Measurements from ENCODE around the gene ACSS1. TPM values are rescaled to one million over a fixed set of nuclear protein-coding genes. Genes with fewer than 3 reads are reported as not detected.

The ACSS1 gene
- total RNA-seq, 1 experiment from 2014 or later = not detected

DNA sequence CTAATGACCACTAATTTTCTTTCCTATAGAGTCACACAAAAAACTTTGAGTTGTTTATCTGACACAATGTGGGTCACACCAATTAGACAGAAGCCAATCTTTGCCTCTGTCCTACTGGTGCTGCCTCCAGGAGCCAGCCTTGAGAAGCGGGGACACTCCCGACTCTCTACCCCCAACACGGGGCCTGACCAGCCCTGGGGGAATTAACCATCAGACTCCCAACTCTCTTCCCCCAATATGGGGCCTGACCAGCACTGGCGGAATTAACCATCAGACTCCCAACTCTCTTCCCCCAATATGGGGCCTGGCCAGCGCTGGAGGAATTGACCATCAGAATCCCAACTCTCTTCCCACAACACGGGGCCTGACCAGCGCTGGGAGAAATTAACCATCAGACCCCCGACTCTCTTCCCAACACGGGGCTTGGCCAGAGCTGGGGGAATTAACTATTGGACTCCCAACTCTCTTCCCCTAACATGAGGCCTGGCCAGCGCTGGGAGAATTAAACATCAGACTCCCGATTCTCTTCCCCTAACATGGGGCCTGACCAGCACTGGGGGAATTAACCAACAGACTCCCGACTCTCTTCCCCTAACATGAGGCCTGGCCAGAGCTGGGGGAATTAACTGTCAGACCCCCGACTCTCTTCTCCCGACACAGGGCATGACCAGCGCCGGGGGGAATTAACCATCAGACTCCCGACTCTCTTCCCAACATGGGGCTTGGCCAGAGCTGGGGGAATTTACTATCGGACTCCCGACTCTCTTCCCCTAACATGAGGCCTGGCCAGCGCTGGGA lies 96.4 kb downstream of the ACSS1 start:
- no peak overlapping the region for H3K4me3 ChIP-seq (ENCODE audit: insufficient read depth, low read depth, low read length)
- DNase-seq = no peak
- H3K36me3 ChIP-seq (replicated peaks; ENCODE audit: control insufficient read depth, insufficient read depth, low read length) = peaks cover 5% of the 10 kb centered on the region
- no peaks in the 10 kb centered on the region for H3K27me3 ChIP-seq (ENCODE audit: control insufficient read depth, insufficient read depth, low read length)

DNA sequence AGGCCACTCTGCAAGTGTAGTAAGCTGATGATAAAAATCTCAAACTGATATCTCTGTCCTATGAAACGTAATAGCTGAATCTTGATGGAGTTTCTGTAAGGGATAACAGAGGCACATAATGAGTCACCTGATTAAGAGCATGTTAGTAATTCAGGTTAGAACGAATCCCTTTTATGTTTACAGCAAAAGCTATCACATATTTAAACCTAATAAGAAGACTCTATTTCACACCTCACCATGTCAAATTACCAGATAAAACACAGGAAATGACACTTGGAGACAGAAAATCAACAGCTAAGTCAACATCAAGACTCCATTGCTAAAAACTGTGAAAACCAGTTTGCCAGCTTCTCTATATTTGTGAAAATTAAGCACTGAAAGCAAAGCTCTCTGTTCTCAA lies 97.1 kb downstream of the ACSS1 start:
- DNase-seq = no peak
- Histone ChIP-seq H3K4me3 (ENCODE audit: insufficient read depth, low read depth, low read length) (no peak overlapping the region), H3K36me3 (replicated peaks; ENCODE audit: control insufficient read depth, insufficient read depth, low read length) (peaks cover 5% of the 10 kb centered on the region), H3K27me3 (ENCODE audit: control insufficient read depth, insufficient read depth, low read length) (no peaks in the 10 kb centered on the region)

DNA sequence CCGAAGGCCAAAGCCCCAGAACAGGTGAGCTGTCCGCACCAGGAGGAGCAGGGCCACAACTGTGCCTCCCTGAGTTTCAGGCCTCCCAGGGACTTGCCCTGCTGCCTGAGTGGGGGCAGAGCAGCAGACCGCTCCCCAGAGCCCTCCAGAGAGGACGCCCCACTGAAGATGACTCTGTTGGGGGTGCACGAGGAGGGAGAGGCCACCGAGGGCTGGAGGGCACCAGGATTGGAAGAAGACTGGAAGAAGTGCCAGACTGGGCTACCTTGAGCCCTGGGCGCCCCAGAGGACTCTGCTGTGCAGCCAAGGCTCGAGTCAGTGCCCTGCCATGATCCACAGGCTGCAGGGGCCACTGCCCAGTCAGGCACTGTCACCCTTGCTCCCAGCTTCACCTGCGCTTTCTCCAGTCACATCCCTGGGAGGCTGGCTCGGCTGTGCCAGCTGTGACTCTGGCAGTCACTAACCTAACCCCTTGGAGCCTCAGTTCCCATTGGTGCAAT lies 97.6 kb downstream of the ACSS1 start:
- Histone ChIP-seq H3K27me3 (ENCODE audit: control insufficient read depth, insufficient read depth, low read length) (no peaks in the 10 kb centered on the region), H3K36me3 (replicated peaks; ENCODE audit: control insufficient read depth, insufficient read depth, low read length) (peaks cover 5% of the 10 kb centered on the region), H3K4me3 (ENCODE audit: insufficient read depth, low read depth, low read length) (no peak overlapping the region)
- DNase-seq = no peak

DNA sequence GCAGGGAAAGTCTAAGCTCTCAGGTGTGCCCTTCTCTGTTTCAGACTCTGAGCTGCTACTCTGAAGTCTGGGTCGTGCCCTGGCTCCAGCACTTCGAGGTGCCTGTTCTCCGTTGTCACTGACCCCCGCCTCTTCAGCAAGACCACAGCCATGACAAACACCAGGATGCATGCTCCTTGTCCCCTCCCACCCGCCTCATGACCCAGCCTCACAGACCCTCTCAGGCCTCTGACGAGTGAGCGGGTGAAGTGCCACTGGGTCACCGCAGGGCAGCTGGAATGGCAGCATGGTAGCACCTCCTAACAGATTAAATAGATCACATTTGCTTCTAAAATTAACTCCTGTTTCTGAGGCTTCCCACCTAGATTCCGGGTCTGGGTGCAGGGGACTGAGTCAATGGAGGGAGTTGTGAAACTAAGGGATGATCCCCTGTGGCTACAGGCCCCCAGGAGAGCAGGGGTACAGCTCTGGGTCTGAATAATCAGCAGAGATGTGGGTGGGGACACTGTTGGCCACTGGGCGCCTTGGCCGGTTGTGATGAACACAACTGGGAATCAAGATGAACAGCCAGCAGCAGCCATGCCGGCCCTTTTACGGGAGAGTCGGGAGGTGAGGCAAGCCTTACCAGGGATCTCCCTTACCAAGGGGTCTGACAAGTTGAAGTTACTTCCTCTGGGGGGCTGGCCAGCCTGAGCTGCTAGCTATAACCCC lies 98.2 kb downstream of the ACSS1 start:
- Histone ChIP-seq H3K36me3 (replicated peaks; ENCODE audit: control insufficient read depth, insufficient read depth, low read length) (peaks cover 4% of the 10 kb centered on the region), H3K4me3 (ENCODE audit: insufficient read depth, low read depth, low read length) (no peak overlapping the region), H3K27me3 (ENCODE audit: control insufficient read depth, insufficient read depth, low read length) (no peaks in the 10 kb centered on the region)
- no peak for DNase-seq

DNA sequence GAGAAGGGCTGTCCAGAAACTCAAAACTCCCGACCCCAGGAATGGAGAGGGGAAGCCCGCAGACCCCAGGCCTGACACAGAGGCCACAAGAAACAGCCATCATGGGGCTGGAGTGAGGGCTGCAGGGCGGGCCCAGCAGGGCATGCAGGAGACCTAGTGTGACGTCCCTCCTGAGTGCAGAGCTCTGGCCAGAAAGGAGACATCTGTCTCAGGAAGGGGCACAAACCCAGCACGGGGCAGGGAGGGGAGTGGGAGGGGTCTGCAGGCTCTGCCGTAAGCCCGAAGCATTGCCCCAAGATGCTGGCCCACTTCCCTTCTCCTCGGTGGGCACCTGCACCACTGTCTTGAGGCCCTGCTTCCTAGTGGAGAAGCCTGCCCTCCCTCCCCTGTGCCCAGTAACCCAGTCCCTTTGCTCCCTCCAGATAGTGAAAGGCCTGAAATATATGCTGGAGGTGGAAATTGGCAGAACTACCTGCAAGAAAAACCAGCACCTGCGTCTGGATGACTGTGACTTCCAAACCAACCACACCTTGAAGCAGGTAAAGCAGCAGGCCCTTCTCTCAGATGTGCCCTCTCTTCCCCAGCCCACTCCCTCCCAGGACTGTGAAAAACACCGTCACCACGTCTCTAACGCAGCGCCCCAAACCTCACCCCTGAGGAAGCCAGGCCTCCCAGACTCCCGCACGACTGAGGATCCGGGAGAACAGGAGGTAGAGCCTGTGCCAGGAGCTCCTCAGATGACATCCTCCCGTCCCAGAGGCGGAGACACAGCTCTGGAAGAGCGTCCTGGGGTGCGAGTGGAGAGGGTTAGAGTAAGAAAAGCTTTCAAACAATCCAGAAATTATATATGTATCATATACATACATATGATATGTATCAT lies 99.2 kb downstream of the ACSS1 start:
- DNase-seq = no peak
- H3K36me3 ChIP-seq (replicated peaks; ENCODE audit: control insufficient read depth, insufficient read depth, low read length) = peaks cover 2% of the 10 kb centered on the region
- no peak overlapping the region for H3K4me3 ChIP-seq (ENCODE audit: insufficient read depth, low read depth, low read length)
- no peaks in the 10 kb centered on the region for H3K27me3 ChIP-seq (ENCODE audit: control insufficient read depth, insufficient read depth, low read length)

DNA sequence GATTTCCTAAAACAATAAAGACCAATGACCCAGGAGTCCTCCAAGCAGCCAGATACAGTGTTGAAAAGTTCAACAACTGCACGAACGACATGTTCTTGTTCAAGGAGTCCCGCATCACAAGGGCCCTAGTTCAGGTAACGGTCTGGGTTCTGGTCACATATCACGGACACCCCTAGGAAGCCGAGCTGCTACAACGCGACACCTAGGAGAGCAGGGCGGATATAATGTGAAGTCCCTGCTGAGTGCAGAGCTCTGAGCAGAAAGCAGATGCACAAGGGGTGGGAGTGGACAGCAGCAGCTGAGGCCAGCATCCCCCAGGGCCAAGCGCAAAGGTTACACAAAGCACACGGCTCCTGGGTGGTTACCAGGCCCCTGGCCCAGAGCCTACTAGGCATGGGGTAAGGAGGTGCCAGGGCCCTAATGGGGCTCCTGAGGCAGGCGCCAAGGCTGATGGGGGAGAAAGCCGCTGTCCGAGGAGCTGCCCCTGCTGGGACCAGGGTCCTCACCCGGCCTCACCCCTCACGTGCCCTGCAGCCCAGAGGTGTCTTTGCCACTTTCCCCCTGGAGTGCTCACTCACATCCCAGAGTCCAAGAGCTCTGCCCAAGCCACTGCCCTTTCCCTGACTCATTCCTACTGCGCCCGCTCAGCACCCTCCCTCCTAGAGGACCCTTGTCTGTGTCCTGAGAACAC lies 100.5 kb downstream of the ACSS1 start:
- DNase-seq = no peak
- no peak overlapping the region for H3K4me3 ChIP-seq (ENCODE audit: insufficient read depth, low read depth, low read length)

More for the DNA sequence above, 100.5 kb downstream of the ACSS1 start:
- H3K36me3 ChIP-seq (replicated peaks; ENCODE audit: control insufficient read depth, insufficient read depth, low read length) = no peaks in the 10 kb centered on the region; the same call in 1 of the 2 replicates
- H3K27me3 ChIP-seq (ENCODE audit: control insufficient read depth, insufficient read depth, low read length) = no peaks in the 10 kb centered on the region

Other genes with a start within 250 kb of the ACSS1 start
- gene CST7, start 108.9 kb downstream of the ACSS1 start, total RNA-seq (2014; rRNA removed; shearing (Covaris generic)) = not detected in 2 replicates
- 63.5 and 69.0 TPM in 2 replicates for gene APMAP, start 65.4 kb downstream of the ACSS1 start, total RNA-seq (2014; rRNA removed; shearing (Covaris generic))
- gene VSX1, start 24.0 kb upstream of the ACSS1 start, total RNA-seq (2014; rRNA removed; shearing (Covaris generic)) = not detected in 2 replicates
- 45.4 and 51.2 TPM in 2 replicates for gene ENTPD6, start 137.6 kb upstream of the ACSS1 start, total RNA-seq (2014; rRNA removed; shearing (Covaris generic))
- gene PYGB, start 189.9 kb upstream of the ACSS1 start, total RNA-seq (2014; rRNA removed; shearing (Covaris generic)) = 52.0 and 57.1 TPM in 2 replicates

Data from H7 (cell line).